ENCODE results near the gene TRIM41.
A peak's percentile ranks its signal among the peaks of the same experiment; 100 is the strongest.
"Not testable (repeated sequence)": the region's sequence is repeated elsewhere in the genome, so short reads cannot be mapped to it uniquely, and the experiment has no call there.

The TRIM41 gene

GRCh38 chr5:181192337-181193046 lies 30.6 kb upstream of the TRIM41 start:
- DNase-seq (ENCODE audit: low read depth): no peak

GRCh38 chr5:181193656-181194055 lies 29.4 kb upstream of the TRIM41 start:
- DNase-seq (ENCODE audit: low read depth): no peak

- DNase-seq (ENCODE audit: low read depth): no peak
Measured at GRCh38 chr5:181194489-181195248, 28.4 kb upstream of the TRIM41 start.

GRCh38 chr5:181195249-181195761 lies 27.8 kb upstream of the TRIM41 start:
- no peak for DNase-seq (ENCODE audit: low read depth)

GRCh38 chr5:181197326-181197951 lies 25.6 kb upstream of the TRIM41 start:
- no peak for DNase-seq (ENCODE audit: low read depth)

GRCh38 chr5:181198106-181198685 lies 24.9 kb upstream of the TRIM41 start:
- DNase-seq (ENCODE audit: low read depth): no peak

- DNase-seq (ENCODE audit: low read depth): no peak
Measured at GRCh38 chr5:181198905-181199519, 24.1 kb upstream of the TRIM41 start.

- DNase-seq (ENCODE audit: low read depth): no peak
Measured at GRCh38 chr5:181199881-181200638, 23.0 kb upstream of the TRIM41 start.

- DNase-seq (ENCODE audit: low read depth): no peak
Measured at GRCh38 chr5:181200816-181201215, 22.3 kb upstream of the TRIM41 start.

- no peak for DNase-seq (ENCODE audit: low read depth)
Measured at GRCh38 chr5:181203093-181203711, 19.9 kb upstream of the TRIM41 start.

- DNase-seq (ENCODE audit: low read depth): no peak
Measured at GRCh38 chr5:181203777-181204112, 19.3 kb upstream of the TRIM41 start.

- DNase-seq (ENCODE audit: low read depth): no peak
Measured at GRCh38 chr5:181204113-181204825, 18.8 kb upstream of the TRIM41 start.

GRCh38 chr5:181204826-181205760 lies 18.0 kb upstream of the TRIM41 start, which contains the start of gene TRIM7:
TRIM7 (minus strand) TSS chr5:181205196; CDS start chr5:181205110, 86 bp downstream.
- no peak for DNase-seq (ENCODE audit: low read depth)

- DNase-seq (ENCODE audit: low read depth): no peak
Measured at GRCh38 chr5:181205761-181206649, 17.1 kb upstream of the TRIM41 start.

- DNase-seq (ENCODE audit: low read depth): peak; percentile 64
Measured at GRCh38 chr5:181207214-181207959, 15.7 kb upstream of the TRIM41 start.

GRCh38 chr5:181207960-181208253 lies 15.2 kb upstream of the TRIM41 start:
- no peak for DNase-seq (ENCODE audit: low read depth)

- not testable (repeated sequence) for DNase-seq (ENCODE audit: low read depth)
Measured at GRCh38 chr5:181209006-181209405, 14.1 kb upstream of the TRIM41 start.
